Activated CD8-positive, alpha-beta memory T cell treated with anti-CD3 and anti-CD28 coated beads, Interleukin-2, amount 50 U/mL, for 24 hours (primary cell): ENCODE data around the gene CD58.
"Not testable (repeated sequence)": the region's sequence is repeated elsewhere in the genome, so short reads cannot be mapped to it uniquely, and the experiment has no call there.

Experiments
- DNase-seq: peaks from one replicate; pipeline ENCODE4 v3.0.0-alpha.2; 2020; ENCODE audit errors: extremely low read depth

The CD58 gene

DNA sequence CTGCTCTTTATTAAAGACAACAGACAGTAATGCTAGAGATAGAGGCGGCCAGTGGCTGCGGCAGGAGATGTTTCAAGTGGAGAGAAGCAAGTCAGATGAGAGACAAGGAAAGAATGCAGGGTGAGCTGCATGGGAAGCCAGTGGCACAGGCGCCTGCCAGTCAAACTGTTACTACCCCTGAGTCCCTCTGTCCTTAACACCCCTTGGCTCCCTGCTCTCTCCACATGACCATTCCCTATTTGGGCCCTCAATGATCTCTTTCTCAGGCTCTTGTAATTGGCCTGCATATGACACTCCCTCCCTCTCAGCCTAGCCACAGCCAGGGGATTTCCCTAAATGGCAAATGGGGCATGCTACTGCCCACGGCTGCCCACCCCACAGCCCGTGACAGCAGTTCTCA, 22.6 kb upstream of the CD58 start:
- not testable (repeated sequence) for DNase-seq

- DNase-seq = not testable (repeated sequence)
These were observed 21.3 kb upstream of the CD58 start for GRCh38 chr1:116591951-116592605.

- DNase-seq = not testable (repeated sequence)
These were observed 20.5 kb upstream of the CD58 start for GRCh38 chr1:116591006-116591950.

DNA sequence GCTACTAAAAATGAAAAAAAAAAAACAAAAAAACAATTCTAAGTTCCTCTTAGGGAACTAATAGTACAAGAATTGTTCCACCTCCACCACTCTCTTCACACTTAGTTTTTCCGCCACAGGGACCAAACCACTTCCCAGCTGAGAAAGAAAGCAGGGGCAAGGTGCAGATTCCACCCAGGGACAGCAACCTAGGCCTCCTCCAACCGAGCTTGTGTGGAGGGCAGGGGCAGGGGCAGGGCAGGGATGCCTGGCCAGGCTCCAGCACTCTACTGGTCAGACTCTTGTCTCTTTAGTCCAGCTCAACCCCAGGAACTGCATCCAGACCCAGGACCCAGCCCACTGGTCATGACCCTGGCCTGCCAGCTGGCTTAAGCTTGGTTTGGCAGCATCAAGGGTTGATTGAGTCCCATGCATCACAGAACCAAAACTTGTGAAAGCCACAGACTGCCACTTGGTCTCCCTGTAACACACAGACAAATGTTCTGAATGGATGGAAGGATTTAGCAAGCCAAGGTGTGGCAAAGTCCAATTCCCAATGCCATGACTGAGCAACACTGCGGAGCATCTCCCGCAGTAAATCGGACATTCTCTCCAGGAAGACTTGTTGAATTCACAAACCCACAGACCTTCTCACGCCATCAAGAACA, 19.7 kb upstream of the CD58 start:
- DNase-seq = not testable (repeated sequence)

GRCh38 chr1:116589101-116589735, 18.4 kb upstream of the CD58 start:
- not testable (repeated sequence) for DNase-seq

- DNase-seq = no peak
These were observed 16.8 kb upstream of the CD58 start for GRCh38 chr1:116587501-116588227.

GRCh38 chr1:116586741-116587143, 15.9 kb upstream of the CD58 start:
- no peak for DNase-seq

DNA sequence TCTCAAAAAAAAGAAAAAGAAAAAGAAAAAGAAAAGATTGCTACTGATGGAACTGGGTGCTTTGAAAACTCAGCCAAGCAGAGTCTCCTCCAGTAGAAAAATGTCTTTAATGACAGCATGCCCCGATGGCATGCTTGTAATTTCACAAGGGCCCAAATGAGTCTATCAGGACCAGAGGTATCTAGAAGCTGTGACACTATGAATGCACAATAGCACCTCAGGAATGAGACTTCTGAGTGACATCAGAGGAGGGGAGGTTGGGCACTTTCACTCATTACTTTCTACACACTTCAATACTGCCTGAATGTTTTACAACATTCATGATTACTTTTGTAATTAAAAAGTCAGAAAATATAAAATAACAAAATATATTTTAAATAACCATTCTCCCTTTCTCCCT, 15.1 kb upstream of the CD58 start:
- no peak for DNase-seq

GRCh38 chr1:116581323-116581885, 10.6 kb upstream of the CD58 start:
- no peak for DNase-seq

GRCh38 chr1:116580446-116581322, 9.9 kb upstream of the CD58 start:
- no peak for DNase-seq

- DNase-seq = no peak
These were observed 8.5 kb upstream of the CD58 start for GRCh38 chr1:116579259-116579875.

- DNase-seq = no peak
These were observed 7.8 kb upstream of the CD58 start for GRCh38 chr1:116578581-116578980.

DNA sequence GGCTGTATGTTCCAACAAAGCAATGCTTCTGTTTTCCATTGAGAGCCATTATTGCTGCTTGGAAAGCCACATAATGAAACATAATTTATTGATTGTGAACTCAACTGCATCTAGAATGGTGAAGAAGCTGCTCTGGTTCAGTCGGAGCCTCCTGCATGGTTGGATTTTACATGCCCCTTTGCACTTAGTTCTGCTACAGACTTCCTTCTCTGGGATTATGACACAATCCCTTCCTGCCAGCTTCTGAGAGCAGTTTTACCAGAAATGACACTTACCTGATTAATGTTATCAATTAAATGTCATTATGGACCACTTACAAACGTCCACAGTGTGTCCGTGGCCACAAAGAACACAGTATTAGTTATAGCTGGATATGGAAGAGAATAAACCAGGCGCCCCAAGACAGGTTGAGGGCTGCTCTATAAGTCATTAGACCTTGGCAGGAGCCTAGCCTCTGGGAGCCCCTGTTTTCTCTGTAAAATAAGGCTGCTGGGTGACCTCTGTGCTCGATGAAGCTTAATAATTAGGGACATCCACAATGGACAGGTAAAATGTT, 7.0 kb upstream of the CD58 start:
- DNase-seq = no peak

- DNase-seq = no peak
These were observed 3.9 kb upstream of the CD58 start for GRCh38 chr1:116574581-116575291.

DNA sequence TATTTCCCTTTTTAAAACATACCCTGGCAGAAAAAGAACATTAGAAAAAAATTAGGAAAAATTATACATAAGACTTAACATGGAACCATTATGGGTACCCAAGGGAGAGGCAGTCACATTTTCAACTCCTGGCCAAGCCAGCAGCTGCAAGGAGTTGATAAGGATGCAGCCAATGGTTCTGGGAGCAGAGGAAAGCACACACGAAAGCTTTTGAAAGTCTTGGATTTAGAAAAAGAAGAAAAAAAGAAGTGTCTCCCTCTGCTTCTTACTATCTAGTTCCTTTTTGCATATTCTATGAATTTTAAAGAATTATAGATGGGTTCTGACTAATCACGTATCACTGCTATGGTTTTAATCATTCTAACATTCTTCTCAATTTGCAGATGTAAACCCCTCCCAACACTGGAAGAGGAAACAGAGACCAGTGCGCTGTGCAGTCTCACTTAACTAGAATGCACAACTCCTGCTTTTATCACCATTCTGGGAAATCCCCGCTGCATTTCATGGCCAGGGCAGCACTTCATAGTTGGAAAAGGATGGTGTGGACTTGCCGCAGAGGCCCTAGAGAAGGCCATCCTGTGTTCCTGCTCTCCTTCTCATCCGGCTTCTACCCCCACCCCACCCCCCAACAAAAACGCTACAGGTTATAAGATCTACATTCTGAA, 2.7 kb upstream of the CD58 start:
- DNase-seq = no peak

GRCh38 chr1:116572771-116573430, 2.1 kb upstream of the CD58 start:
- DNase-seq = no peak

DNA sequence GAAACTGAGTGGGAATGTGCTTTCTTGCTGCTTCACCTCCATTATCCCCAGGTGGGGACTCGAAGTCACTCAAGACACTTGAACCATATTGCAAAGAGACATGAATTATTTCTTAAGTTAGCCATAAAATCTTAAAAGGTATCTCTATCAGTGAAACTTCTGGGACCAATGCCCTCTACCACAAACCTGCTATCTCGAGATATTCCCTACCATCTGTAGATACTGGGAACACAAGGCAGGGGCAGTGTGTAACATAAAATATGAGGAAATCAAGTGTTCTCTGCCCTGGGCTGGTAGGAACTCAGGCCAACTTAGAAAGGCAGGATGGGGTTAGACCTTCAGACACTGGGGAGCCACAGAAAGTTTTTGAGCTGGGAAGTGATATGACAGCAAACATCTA, 1.3 kb upstream of the CD58 start:
- DNase-seq = no peak
